Central memory CD8-positive, alpha-beta T cell (primary cell): ENCODE results near the gene OTOR.

Source experiments
- ATAC-seq: fragments of 150-1000 bp; cut with Tn5 transposase; replicated peaks from 2 replicates; pipeline ENCODE4 v1.10.0; 2022; ENCODE audit warnings: mild to moderate bottlenecking, moderate FRiP score, moderate number of reproducible peaks; ENCODE audit not compliant: poor library complexity, severe bottlenecking; ENCODE audit errors: extremely low read depth
- DNase-seq, 2 donors: peaks; one replicate each; pipeline ENCODE4 v3.0.0; 2021; ENCODE audit warnings: low spot score in 2 of 2
- H3K27ac Mint-ChIP-seq: one replicate; pipeline ENCODE4 v1.8.0; 2022; ENCODE audit warnings: low read depth, mild to moderate bottlenecking, moderate library complexity, mixed read lengths
- H3K27me3 Mint-ChIP-seq: one replicate; pipeline ENCODE4 v1.8.0; 2022; ENCODE audit warnings: mixed read lengths
- H3K36me3 Mint-ChIP-seq: one replicate; pipeline ENCODE4 v1.8.0; 2022; ENCODE audit warnings: mild to moderate bottlenecking, moderate library complexity, mixed read lengths; ENCODE audit not compliant: insufficient read depth
- H3K4me1 Mint-ChIP-seq: one replicate; pipeline ENCODE4 v1.8.0; 2022; ENCODE audit warnings: mixed read lengths
- H3K4me3 Mint-ChIP-seq: one replicate; pipeline ENCODE4 v1.8.0; 2022; ENCODE audit warnings: mild to moderate bottlenecking, moderate library complexity, mixed read lengths
- H3K9me3 Mint-ChIP-seq: one replicate; pipeline ENCODE4 v1.8.0; 2022; ENCODE audit warnings: mixed read lengths

OTOR gene

DNA sequence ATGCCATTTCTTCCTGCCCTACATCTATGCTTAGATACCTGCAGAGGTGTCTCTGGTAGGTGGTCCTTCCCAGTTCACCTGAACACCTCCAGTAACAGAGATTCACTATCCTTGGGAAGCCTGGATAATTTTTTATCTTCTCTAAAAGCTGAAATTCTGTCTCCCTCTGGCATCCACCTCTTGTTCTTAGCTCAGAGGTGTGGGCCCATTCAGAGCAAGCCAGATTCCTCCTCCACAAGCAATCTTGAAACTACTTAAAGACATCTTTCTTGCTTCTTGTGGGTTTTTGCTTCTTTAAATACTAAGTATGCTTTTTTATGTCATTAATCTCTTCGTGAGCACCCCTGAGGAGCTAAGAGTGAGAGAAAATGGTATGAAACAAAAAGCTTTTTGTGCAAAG lies 28.7 kb upstream of the OTOR start:
- Mint-ChIP-seq H3K4me3 (no peak overlapping the region), H3K27ac (no peak overlapping the region), H3K36me3 (no peaks in the 10 kb centered on the region), H3K4me1 (no peaks in the 10 kb centered on the region), H3K9me3 (no peaks in the 10 kb centered on the region), H3K27me3 (peaks cover 76% of the 10 kb centered on the region)
- DNase-seq = no peak
- no peak for ATAC-seq

DNA sequence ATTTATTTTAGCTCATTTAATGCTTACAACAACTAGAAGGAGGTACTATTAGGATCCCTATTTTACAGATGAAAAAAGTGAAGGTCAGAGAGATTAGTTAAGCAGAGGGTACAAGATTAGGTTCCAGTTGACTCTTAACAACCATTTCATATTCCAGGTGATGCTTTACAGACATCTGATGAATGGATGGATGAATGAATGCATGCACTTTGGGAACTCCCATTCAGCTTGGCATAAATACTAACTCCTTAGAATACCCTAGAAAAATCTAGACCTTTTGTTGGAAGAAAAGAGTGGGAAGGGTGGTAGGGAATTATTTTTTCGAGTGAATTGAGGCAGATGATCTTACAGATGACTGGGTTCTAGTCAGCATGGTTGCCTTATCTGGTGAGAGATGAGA lies 19.1 kb upstream of the OTOR start:
- ATAC-seq = no peak
- Mint-ChIP-seq H3K4me3 (peak overlapping the region; percentile 96), H3K4me1 (peaks cover 49% of the 10 kb centered on the region), H3K27me3 (peaks cover 20% of the 10 kb centered on the region), H3K36me3 (peaks cover 21% of the 10 kb centered on the region), H3K27ac (peak overlapping the region; percentile 98), H3K9me3 (no peaks in the 10 kb centered on the region)
- no peak for DNase-seq

DNA sequence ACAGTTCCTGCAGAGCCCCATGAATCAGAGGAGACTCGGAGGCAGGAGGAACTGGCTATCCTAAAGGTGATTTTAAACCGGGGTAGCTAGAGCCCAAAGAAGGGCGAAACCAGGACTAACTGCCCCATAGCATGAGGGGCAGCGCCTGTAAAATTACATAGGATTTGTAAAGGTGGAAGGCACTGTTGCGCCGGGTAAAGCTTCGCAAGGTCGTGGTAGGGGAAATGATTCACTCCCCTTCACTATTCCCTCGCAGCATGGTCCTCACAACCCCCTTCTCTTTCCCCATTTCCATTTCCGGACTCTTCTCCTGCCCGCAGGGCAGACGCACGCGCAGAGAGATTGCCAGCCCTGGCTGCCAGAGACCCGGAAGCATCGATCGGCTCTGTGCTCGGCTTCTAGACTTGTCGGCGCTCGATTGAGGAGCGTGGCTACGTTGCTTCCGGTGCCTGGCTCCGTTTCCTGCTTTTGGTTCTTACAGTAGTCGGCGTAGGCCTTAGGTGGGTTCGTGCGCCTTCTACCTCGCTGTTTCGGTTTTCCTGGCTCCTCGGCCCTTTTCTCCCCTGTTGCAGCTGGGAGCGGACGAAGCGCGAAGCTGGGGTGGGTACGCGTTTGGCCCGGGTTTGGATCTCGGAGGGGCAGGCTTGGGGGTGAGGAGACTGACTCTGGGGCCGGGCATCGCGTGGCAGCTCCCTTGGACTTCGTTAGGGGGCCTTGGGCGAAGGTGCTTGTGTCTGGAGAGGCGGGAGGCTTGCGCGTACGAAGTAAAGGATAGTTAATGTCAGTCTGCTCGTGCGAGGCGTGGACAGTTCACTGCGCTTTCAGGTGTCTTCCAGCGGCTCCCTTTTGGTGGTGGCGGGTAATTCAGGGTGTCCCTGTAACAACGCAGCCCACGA lies 18.3 kb upstream of the OTOR start, which contains the start of gene SNRPB2:
SNRPB2 (plus strand) TSS at position 462 of the 896 bp plus-strand sequence. CDS start 1,677 bp downstream, outside the sequence.
- Mint-ChIP-seq H3K9me3 (no peaks in the 10 kb centered on the region), H3K27me3 (peaks cover 20% of the 10 kb centered on the region), H3K36me3 (peaks cover 24% of the 10 kb centered on the region), H3K4me1 (peaks cover 56% of the 10 kb centered on the region), H3K4me3 (peak within 1 kb of the TSS; percentile 96), H3K27ac (peak within 1 kb of the TSS; percentile 98)
- DNase-seq = peak; percentile 76 to 83
- peak; percentile 89 for ATAC-seq

DNA sequence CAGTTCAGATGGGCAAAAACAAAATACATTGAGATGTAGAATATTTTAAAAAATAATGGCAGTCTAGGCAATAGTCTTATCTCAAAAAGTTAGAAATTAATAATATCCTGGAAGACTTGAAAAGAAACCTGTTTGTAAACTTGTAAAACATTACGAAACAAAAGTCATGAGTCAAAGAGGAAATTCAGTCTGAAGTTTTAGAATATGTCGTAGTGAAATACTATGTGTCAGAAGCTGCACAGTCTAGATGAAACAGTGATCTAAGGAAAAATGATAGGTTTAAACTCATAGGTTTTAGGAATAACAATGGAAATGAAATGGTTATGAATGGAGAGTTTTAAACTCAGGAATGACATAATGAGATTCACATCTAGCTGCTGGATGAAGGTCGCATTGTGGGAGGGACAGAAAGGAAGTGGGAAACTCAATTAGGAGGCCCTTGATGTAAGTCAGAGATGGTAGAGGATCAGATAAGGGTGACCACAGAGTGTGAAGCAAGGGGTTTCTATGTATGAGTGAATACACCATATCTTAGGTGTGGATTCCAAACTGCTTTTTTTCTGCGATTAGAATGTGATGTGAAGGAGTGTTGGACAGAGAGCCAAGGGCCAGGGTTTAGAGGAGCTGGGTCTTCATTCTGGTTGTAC lies 15.5 kb upstream of the OTOR start:
- peaks cover 67% of the 10 kb centered on the region for H3K4me1 Mint-ChIP-seq
- peaks cover 42% of the 10 kb centered on the region for H3K36me3 Mint-ChIP-seq
- H3K9me3 Mint-ChIP-seq = no peaks in the 10 kb centered on the region
- peak overlapping the region; percentile 58 for H3K27ac Mint-ChIP-seq
- peaks cover 10% of the 10 kb centered on the region for H3K27me3 Mint-ChIP-seq
- peak; percentile 48 for ATAC-seq
- DNase-seq = no peak
- H3K4me3 Mint-ChIP-seq = peak overlapping the region; percentile 2

DNA sequence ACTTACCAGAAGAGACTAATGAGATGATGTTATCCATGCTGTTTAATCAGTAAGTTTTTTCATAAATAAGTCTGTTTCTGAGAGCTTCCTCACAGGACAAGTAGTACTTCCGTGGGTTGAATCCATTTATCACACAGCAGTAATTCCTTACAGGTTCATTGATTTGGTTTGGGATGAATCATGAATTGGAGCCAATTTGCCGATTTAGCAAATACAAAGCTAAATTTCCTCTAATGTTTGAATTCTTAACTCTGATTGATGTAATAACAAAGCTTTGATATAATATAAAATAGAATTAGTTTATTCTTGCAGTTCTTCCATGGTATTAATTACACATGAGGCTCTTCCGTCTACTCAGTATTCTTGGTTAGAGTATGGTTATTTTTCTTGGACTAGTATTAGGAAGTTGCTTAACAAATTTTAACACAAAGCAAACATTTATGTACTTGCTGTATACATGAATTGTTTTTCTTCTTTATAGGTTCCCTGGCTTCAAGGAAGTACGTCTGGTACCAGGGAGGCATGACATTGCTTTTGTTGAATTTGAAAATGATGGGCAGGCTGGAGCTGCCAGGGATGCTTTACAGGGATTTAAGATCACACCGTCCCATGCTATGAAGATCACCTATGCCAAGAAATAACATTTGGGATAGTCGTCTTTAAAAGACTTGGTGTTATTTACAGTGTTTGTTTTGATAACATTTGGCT lies 7.6 kb upstream of the OTOR start:
- Mint-ChIP-seq H3K9me3 (no peaks in the 10 kb centered on the region), H3K36me3 (peaks cover 49% of the 10 kb centered on the region), H3K4me1 (peaks cover 5% of the 10 kb centered on the region), H3K27ac (no peak overlapping the region), H3K27me3 (no peaks in the 10 kb centered on the region), H3K4me3 (no peak overlapping the region)
- ATAC-seq (no peak), DNase-seq (no peak)

DNA sequence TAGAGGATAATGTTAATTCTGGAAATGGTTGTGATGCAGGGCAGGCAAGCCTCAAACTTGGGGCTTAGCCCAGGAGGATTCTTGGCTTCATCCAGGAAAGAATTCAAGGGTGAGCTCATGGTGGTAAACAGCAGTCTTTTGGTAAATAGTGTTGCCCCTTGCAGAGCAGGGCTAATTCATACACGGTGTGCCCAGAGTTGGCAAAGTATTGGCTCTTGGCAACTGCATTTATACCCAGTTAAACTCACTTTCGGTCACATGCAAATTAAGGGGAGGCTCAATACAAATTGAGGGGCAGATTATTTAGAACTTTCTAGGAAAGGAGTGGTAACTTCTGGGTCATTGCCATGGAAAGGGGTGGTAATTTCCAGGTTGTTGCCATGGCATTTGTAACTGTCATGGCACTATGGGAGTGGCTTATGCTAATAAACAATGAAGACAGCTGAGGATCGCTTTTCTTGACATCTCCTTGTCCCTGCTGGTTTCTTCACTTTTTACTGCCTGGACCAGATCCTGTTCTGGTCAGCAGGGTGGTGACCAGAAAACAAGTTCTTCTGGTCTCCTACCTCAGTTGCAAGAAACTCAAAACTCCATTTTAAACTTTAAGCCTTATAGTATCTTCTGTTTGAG lies 3.9 kb upstream of the OTOR start:
- H3K4me3 Mint-ChIP-seq = no peak overlapping the region
- H3K36me3 Mint-ChIP-seq = peaks cover 21% of the 10 kb centered on the region
- H3K27me3 Mint-ChIP-seq = no peaks in the 10 kb centered on the region
- no peak overlapping the region for H3K27ac Mint-ChIP-seq
- H3K9me3 Mint-ChIP-seq = no peaks in the 10 kb centered on the region
- no peak for ATAC-seq
- no peak for DNase-seq
- no peaks in the 10 kb centered on the region for H3K4me1 Mint-ChIP-seq

DNA sequence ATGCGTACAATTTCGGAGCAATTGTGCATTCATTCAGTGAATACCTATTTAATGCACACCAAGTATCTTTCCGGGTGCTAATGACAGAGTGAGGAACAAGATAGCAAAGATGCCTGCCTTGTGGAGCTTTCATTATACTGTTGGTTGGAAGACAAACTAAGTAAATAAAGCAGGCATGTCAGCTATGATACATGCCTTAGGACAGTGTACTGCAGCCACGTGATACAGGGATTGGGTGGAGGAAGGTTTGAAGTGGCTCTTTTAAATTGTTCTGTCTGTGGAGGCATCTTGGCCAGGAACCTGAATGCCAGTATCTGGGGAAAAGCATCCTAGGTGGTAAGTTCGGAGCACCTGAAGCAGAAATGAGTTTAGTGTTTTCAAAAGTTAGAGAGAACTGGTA lies 3.0 kb upstream of the OTOR start:
- ATAC-seq (no peak), DNase-seq (no peak)
- Mint-ChIP-seq H3K4me3 (no peak overlapping the region), H3K9me3 (no peaks in the 10 kb centered on the region), H3K36me3 (peaks cover 12% of the 10 kb centered on the region), H3K27ac (no peak overlapping the region), H3K27me3 (peaks cover under 1% of the 10 kb centered on the region), H3K4me1 (peaks cover 4% of the 10 kb centered on the region)

DNA sequence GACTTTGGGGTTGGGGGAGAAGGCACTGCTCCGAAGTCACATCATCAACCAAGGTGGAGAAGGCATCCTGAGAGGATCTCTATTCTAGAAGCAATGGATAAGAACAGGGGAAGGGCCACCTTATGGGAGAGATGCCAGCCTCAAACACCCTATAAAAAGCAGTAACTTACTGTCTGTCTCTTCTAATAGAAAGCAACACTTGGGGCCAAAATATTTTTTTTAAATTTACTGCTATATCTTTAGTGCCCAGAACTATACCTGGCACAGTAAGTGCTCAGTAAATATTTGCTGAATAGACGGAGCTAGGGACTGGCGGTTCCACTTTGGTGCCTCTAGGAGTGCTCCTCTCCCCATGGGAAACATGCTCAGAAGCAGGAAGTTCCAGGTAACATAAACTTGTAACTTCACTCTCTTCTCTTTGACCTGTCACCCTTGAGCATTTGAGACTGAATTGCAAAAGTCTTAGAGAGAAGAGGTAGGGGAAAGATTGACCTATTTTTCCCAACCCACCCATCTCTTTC lies 807 bp upstream of the OTOR start:
- DNase-seq = no peak
- Mint-ChIP-seq H3K9me3 (no peaks in the 10 kb centered on the region), H3K27ac (no peak overlapping the region), H3K36me3 (no peaks in the 10 kb centered on the region), H3K4me1 (peaks cover 4% of the 10 kb centered on the region), H3K4me3 (no peak overlapping the region), H3K27me3 (peaks cover 10% of the 10 kb centered on the region)
- no peak for ATAC-seq

DNA sequence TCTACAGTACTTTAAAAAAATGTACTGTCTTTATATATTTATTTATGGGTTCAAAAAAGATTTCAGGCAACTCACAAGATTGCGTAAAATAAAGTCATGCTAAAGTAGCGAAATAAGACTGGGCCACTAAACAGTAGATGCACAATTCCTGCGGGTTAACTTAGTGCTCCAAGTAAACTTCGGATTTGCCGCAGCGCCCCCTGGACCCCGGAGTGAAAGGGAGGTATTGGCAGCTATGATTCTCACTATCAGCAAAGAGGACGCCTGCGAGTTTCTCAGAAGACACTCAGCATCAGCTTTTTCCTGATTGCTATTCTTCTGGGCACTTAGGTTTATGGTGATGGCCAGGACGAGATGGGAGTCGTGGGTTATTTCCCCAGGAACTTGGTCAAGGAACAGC lies 1.4 kb downstream of the OTOR start:
- Mint-ChIP-seq H3K4me1 (peaks cover 4% of the 10 kb centered on the region), H3K9me3 (no peaks in the 10 kb centered on the region), H3K27me3 (peaks cover 10% of the 10 kb centered on the region), H3K27ac (no peak overlapping the region), H3K36me3 (no peaks in the 10 kb centered on the region), H3K4me3 (no peak overlapping the region)
- no peak for DNase-seq
- ATAC-seq = no peak

DNA sequence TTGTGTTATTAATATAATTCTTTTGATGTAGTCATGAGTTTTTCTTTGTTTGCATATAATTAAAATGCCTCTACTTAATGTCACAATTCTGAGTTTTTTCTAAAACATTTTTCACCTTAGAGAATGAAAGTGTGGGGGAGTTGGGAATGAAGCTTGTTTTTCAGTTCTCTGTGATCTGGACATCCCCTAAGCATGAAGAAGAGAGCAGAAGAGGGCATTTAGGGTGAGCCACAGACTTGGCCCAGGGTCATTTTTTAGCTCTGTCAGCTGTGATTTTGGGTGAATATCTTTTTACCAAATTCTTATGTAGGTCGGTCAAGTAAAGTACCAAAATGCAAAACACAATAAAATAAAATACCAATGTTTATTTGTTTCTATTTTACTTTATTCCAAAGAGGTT lies 3.9 kb downstream of the OTOR start:
- peaks cover 4% of the 10 kb centered on the region for H3K4me1 Mint-ChIP-seq
- H3K27ac Mint-ChIP-seq = no peak overlapping the region
- ATAC-seq (no peak), DNase-seq (no peak)
- no peak overlapping the region for H3K4me3 Mint-ChIP-seq
- peaks cover 10% of the 10 kb centered on the region for H3K27me3 Mint-ChIP-seq
- no peaks in the 10 kb centered on the region for H3K9me3 Mint-ChIP-seq
- no peaks in the 10 kb centered on the region for H3K36me3 Mint-ChIP-seq

DNA sequence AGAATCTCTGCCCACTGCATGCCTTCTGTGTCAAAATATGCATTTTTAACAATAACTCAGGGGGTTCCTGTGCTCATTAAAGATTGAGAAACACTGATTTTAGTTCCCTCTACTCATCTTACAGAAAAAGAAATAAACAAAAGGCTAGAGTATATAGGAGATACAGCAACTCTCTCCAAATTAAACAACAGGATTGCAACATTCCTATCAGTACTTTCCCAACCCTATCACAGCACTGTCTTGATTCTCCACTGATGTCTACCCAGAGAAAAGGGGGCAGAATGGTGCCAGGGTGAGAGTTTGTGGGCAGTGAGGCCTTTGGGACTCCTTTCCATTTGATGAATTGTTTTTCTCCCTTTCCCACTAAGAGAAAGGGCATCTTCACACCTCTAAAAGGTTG lies 4.7 kb downstream of the OTOR start:
- Mint-ChIP-seq H3K27me3 (peaks cover 10% of the 10 kb centered on the region), H3K36me3 (no peaks in the 10 kb centered on the region), H3K27ac (no peak overlapping the region), H3K9me3 (no peaks in the 10 kb centered on the region), H3K4me3 (no peak overlapping the region), H3K4me1 (peaks cover 4% of the 10 kb centered on the region)
- no peak for DNase-seq
- no peak for ATAC-seq
